Endometrial microvascular endothelial cells (primary cell): ENCODE data around the gene RAB40B. TPM values are rescaled to one million over a fixed set of nuclear protein-coding genes. Genes with fewer than 3 reads are reported as not detected.

ENCODE experiments used
- in situ Hi-C: cut with HindIII; loops from 2 replicates; pipeline ENCODE4 v1.10.0; 2017; ENCODE audit warnings: low sequenced_read_pairs, low pct_unique_long_range_greater_than_20kb; ENCODE audit errors: inconsistent ontology term
- total RNA-seq: library from RNA; depleted of rRNA; stranded (reverse); fragments of >200 nt; gene quantifications from one replicate; pipeline ENCODE4 v1.2.3, GENCODE V29; 2015; ENCODE audit errors: inconsistent ontology term

Gene RAB40B
- total RNA-seq, 1 donor from 2014 or later, result 11.9 TPM

DNA sequence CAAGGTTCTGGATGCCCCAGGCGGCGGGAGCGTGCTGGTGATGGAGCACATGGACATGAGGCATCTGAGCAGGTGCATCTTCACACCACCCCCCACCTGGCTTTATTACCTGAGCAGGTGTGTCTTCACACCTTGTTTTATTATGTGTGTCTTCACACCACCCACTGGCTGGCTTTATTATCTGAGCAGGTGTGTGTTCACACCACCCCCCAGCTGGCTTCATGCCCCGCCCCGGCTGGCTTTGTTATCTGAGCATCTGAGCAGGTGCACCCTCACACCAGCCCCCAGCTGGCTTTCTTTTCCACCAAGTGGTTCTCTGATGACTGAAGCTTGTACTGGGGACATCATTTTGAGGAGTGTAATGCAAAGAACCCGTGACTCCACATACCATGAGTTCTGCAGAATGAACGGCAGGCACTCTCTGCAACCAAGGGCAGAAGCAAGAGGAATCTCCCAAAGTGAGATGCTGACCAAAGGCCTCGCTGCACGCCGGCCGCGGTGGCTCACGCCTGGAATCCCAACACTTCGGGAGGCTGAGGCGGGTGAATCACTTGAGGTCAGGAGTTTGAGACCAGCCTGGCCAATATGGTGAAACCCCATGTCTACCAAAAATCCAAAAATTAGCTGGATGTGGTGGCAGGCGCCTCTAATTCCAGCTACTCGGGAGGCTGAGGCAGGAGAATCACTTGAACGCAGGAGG is 20.6 kb upstream of the RAB40B start:
- in situ Hi-C loops, result no loop called here

DNA sequence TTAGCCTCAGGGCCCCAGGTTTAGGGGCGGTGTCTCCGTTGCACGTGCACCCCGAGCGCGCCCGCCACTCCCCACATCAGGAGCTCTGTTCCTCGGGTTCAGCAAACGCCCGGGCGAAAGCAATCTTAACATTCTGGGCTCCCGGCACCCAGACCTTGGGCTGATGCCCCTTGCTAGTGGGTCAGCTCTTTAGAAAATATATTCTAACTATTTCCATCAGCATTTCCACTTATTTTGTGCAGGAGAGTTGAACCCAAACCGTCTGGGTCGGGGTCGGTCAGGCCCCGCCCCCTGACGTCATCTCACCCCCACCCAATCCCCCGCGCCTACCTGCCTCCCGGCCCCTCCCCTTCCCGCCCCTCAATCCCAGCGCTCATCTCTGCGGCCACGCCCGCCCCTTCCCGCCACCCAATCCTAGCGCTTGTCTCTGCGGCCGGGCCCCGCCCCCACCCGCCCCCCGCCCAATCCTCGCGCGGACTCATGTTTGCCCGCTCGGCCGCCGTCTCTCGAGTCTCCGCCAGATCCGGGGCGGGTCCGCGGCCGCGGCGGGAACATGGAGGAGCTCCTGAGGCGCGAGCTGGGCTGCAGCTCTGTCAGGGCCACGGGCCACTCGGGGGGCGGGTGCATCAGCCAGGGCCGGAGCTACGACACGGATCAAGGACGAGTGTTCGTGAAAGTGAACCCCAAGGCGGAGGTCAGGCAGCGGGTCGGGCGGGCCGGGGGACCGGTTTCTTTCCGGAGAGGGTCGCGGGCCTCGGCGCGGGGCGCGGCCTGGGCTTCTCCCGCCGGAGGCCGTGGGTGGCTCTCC is 17.9 kb upstream of the RAB40B start, which contains the start of gene FN3KRP:
Gene FN3KRP, plus strand, starts transcription at position 504 of the 808 bp plus-strand sequence. Its CDS starts 50 bp downstream, at position 554.
- in situ Hi-C loops, result no loop called here

DNA sequence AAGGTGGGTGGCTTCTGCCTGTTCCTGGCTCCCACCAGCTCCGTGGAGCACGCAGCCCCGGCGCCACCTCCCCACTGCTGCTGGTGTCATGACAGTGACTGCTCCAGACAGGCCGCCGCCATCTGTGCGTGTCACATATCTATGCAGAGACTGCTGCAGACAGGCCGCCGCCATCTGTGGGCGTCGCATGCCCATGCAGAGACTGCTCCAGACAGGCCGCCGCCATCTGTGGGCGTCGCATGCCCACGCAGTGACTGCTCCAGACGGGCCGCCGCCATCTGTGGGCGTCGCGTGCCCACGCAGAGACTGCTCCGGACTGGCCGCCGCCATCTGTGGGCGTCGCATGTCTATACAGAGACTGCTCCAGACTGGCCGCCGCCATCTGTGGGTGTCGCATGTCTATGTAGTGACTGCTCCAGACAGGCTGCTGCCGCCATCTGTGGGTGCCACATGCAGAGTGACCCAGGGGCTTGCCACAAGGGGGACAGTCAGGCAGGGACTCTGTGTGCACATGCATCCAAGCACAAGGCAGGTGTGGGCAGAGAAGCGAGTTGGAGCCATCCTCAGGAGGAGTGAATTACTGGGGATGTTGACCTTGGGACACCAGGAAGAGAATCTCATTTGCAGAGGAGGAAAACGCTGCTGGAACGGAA is 14.7 kb upstream of the RAB40B start:
- in situ Hi-C loops, result no loop called here

DNA sequence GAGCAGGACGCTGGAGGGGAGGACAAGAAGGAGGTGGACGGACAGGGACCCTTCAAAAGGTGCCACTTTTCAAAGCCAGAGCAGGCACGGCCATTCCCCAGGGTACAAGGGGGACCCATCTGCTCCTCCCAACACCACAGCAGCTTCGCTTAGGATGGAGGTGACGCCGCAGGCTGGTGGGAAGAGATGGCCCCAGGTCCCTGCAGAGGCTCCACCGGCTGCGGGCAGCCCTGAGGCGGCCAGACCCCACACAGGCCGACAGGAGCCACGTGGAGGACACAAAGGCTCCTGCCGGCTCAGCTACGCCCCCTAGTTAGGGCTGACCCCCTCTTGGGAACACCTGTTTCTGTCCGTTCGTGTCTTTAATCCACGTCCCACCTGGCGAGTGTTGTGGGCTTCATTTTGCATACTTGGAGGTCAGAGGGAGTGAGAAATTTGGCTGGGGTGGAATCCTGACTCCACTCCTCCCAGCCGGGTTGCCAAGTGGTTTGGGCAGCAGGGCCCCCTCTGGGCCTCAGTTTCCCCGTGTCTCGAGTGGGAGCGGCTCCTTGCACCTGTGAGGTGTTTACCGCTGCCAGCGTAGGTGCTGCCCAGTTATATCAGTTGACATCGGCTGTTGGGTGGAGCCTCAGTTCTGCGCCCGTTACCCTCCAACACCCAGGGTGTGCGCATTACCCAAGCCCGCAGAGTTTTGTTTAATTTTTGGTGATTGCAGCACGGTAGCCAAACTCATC is 12.2 kb upstream of the RAB40B start:
- in situ Hi-C loops, result no loop called here

DNA sequence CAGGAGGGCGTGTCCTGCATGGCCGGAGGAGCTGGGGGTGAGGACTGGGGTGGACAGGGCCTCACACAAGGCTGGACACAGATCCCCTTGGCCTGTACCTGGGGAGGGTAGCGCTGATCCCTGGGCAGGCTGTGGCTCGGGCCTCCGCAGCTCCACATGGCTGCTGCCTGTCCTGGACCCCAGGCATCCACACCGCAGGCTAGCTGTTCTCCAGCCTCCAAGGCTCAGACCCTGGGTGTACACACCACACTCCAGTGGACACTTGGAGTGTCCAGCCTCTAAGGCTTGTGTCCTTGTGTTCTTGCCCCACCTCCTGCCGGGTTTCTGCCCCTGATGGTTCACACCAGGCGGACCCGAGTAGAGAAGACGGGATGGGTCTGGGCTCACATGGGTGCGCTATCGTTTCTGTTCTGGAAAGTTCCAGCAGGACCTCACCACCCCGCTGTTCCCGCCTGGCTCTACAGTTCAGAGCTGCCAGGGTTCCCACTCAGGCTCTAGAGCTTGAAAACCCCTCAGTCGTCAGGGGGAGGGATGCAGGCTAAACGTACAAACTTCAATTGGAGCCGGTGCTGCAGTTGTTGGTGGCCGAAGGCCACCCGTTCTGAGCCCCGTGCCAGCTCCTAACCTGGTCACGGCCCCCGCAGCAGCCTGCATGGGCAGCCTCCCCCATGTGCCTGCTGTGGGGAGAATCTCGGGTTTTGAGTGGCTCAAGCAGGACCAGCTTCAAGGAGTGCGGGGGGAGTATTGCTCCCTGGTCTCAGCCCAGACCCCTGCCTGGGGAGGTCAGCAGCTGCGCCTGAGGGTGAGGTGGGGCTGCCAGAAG is 11.4 kb upstream of the RAB40B start:
- in situ Hi-C loops, result no loop called here

DNA sequence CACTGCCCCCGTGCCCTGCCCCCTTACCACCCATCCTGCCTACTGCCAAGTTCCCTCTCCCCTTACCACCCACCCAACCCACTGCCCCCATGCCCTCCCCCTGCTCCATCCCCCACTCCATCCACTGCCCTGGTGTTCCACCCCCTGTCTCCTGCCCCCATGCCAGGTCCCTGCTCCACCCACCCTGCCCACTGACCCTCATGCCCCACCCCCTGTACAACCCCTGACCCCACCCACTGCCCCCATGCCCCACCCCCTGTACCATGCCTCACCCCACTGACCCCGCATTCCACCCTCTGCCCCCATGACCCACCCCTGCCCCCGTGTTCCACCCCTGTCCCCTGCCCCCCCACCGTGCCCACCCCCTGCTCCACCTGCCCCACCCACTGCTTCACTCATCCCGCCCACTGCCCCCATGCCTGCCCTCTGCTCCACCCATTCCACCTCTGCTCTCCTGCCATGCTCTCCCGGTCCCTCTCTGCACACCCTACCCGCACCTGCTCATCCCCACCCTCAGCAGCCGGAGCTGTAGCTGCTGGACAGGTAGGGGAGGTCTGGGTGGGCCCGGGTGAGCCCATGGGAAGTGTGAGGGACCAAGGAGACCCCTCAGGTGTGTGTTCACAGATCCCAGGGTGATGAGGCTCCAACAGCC is 10.7 kb upstream of the RAB40B start:
- in situ Hi-C loops, result no loop called here

DNA sequence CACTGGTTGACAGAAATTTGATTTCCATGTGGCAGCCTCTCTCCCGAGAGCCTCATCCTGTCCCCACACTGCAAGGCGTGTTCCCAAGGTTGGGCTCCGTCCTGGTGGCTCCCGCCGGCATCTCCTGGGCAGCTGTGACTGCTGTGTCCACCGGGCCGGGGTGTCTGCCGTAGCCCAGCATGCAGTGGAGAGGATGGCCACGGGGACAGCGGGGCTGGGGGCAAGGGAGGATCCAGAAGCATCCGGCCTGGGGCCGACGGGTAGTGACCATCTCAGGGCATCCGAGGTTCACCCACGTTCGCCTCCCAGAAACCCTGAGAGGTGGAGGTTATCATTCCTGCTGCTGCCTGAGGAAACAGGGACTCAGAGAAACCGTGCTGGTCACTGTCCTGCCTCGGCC is 7.3 kb upstream of the RAB40B start:
- in situ Hi-C loops, result no loop called here

DNA sequence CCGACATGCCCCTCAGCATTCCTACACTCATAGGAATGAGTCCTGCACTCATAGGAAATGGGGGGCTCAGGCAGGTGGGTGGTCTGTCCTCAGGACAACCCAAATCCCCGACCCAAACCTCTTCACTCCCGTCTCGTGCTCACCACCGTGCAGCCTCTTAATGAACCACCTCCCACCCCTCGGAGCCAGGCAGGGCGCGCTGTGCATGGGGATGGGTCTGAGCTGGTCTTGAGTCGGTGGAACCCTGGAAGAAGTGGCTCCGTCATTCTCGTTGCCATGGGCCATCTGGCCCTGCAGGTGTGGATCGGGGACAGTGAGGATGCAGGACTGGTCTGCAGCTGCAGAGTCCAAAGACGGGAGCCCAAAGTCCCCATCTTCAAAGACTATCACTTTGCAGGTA is 6.4 kb upstream of the RAB40B start:
- in situ Hi-C loops, result no loop called here

DNA sequence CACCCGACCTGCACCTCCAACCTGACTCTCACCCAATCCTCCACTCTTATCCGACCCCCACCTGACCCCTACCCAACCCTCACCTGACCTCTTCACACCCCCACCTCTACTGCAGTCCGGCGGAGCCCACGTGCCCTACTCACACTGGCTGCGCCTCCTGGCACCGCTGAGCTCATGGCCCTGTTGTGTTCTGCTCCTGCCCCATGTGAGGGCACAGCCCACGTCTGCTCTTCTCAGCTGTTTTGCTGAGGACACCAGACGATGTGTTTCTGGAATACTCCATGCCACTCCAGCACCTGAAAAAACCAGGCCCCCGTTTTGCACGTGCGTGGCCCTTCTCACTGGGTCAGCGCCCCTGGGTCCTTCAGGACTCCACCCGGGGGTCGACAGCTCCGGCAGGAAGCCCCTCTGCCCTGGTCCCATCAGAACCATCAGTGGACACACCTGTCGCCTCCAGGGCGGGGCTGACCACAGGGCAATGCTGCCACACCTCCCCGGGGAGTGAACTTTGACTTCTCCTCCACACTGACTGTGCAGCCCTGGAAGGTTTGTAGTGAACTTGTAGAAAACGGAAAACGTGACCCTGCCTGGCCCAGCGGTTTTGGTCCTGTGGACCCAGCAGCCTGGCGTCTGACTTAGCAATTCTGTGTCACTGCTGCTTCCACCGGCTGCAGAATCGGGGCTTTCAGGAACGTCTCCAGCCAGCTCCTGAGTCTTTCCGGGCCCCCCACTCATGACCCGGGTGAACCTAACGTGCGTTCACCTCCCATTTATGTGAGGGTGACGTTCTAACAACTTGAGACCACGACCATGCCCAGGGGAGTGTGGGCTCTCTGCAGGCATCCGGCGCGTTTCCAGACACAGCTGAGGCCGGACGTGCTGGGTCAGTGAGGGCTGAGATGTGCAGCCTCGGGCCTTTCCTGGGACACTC is 5.7 kb upstream of the RAB40B start:
- in situ Hi-C loops, result no loop called here

DNA sequence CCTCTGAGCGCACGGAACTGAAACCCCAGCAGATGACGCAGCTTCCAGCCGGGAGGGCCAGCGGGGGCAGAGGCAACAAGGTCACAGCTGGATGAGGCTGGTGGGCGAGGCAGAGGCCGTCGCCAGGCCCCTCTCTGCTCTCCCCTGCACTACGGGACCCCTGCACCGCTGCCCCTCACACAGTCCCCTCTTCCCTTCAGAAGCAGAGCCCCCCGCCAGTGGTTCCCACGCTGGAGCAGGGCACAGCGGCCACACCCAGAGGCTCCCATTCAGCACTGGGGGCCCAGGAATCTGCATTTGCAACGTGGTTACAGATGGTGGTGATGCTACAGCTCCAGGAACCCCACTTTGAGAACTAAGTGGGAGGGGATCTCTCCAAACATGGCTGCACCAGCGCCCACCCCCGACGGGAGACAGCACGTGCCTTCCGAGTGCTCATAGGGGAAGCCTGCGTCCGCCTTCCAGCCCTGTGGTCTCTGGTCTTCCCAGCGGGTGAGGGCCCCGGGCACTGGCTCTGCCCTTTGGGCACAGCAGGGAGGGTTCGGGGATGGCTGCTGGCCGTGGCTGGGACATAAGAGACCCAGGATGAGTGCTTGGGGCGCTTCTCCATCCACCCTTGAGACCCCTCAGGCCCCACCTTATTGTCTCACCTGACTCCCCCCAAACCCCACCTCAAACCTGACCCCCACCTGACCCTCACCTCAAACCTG is 4.7 kb upstream of the RAB40B start:
- in situ Hi-C loops, result no loop called here

DNA sequence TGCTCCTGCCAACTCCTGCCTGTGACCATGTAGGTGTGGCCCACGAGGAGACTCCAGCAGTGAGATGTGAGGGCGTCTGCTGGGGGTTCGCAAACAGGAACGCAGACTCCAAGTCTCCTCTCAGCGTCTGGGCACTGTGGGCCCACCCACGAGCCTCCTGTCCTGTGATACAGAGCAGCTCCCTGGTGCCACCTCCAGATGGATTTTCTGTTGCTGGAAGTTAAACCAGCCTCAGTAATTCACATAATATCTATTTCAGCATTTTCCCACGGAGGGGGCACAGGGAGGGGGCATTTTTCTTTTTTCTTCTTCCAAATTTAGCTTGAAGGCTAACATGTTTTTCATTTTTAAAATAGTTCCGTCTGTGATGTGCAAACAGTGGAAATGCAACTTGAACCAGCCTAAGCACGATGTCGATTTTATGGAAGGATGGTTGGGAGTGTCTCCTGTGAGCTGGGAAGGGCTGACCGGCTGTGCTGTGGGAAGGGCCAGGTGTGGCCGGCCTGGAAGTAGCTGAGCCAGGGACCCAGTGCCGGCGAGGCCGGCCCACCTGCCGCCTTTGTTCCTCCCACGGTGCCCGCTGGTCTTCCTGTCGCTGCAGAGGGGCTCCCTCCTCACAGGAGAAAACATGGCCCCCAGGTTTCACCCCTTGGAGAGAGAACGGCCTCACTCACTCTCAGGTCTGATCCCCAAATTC is 3.9 kb upstream of the RAB40B start:
- in situ Hi-C loops, result no loop called here

DNA sequence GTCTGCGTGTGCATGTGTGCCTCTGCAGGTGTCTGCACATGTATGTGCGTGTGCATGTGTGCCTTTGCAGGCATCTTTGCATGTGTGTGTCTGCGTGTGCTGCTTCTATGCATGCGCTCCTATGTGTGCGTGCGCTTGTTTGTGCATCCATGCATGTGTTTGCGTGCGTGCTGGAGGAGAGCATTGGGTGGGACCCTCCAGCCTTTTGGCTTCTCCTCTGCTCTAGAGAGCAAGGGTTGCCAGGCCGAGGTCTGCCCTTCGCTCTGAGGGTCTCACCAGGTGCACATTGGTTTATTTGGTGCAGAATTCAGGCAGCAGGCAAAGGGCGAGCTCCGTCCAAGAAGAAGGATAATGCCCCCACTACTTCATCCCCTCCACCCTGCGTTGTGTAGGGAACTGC is 1.1 kb upstream of the RAB40B start:
- in situ Hi-C loops, result no loop called here

DNA sequence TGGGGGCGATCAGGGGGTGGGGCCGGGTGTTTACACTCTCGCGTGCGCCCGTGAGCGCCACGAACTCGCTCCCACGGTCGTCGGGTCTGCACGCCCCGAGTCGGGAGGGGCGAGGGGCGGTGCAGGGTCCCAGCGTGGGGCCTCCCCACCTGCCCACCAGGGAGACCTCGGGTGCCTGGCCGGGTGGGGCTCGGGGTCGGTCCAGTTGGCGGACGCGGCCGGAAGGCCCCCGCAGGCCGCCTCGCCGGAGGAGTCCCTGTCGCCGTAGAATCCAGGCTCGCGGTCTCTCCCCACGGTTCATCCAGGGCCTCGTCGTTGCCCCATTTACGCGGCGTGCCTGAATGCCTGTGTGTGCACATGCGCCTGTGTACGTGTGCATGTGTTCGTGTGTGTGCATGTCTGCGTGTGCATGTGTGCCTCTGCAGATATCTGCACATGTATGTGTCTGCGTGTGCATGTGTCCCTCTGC is 510 bp upstream of the RAB40B start:
- in situ Hi-C loops, result no loop called here

DNA sequence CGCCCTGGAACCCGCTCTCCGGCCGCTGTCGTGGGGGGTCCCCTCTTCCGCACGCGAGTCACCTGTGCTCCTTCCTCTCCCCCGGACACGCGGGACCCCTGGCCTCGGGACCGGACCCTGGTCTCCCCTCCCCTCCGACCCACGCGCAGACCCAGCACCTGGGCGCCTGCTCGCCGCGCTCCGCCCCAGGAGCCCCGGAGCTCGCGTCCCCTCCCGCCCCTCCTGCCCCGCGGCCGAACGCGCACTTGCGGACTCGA is 762 bp downstream of the RAB40B start:
- in situ Hi-C loops, result no loop called here

DNA sequence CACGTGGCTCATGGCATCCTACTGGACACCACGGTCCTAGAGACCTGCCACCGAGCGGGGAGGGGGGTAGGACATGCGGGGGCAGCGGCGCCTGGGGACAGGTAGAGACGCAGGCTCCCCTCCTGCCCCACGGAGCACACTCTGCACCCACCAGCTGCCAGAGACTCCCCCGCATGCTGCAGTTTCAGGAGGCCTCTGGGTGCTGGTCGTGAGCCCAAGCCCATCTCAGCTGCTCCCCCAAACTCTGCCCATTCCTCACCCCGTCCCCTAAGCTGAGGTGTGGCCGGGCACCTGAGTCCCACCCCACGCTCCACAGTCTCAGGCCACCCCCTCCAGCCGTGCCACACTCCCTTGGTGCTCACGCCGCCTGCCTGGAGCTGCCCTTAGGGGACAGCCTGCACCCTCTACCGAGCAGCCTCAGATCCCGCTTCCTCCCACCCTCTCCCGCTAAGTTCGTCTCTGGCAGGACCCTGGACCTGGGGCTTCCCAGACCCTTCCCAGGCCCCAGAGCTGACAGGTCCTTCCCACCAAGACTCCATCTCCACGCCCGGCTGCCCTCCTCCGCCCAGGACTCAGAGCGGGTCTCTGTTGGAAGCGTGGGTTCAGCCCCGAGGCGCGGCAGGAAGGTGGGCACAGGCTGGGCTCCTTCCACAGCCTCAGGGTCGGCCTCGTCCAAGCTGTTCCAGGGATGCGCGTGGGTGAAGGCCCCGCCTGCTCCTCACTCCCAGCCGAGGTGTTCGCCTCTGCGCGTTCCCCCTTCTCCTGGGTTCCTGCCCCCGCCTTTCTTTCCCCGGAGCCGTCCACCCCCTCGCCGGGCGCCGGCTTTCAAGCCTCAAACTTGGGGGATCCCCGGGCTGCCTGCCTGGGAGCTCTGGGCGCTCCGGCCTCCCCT is 1.3 kb downstream of the RAB40B start:
- in situ Hi-C loops, result no loop called here
